Karpas-422 (cell line): ENCODE results near the gene MACROD2. TPM values are rescaled to one million over a fixed set of nuclear protein-coding genes. Genes with fewer than 3 reads are reported as not detected.

Source experiments
- DNase-seq: peaks from one replicate; pipeline ENCODE4 v3.0.0-alpha.2; 2015
- H2AFZ ChIP-seq: fragments of 200-600 bp; sonication (generic); 2 replicates; pipeline ENCODE4 v1.6.1; 2014; ENCODE audit warnings: antibody characterized with exemption, low read length, mixed read lengths
- H3K27ac ChIP-seq: fragments of 200-600 bp; sonication (generic); 2 replicates; pipeline ENCODE4 v1.5.1; 2014; ENCODE audit warnings: mild to moderate bottlenecking, low read length, moderate library complexity
- H3K27me3 ChIP-seq: fragments of 200-600 bp; sonication (generic); 2 replicates; pipeline ENCODE4 v1.6.1; 2014; ENCODE audit warnings: low read length, mixed read lengths
- H3K36me3 ChIP-seq: fragments of 200-600 bp; sonication (generic); 2 replicates; pipeline ENCODE4 v1.6.1; 2014; ENCODE audit warnings: low read length, mixed read lengths; ENCODE audit not compliant: insufficient read depth
- H3K4me1 ChIP-seq: fragments of 200-600 bp; sonication (generic); 2 replicates; pipeline ENCODE4 v1.6.1; 2014; ENCODE audit warnings: mild to moderate bottlenecking, low read length, mixed read lengths
- H3K4me2 ChIP-seq: fragments of 200-600 bp; sonication (generic); 2 replicates; pipeline ENCODE4 v1.6.1; 2014; ENCODE audit warnings: low read length, low read depth, mild to moderate bottlenecking; ENCODE audit not compliant: poor library complexity, severe bottlenecking
- H3K4me3 ChIP-seq: fragments of 200-600 bp; sonication (generic); 2 replicates; pipeline ENCODE4 v1.5.1; 2014; ENCODE audit warnings: mild to moderate bottlenecking, antibody characterized with exemption, low read length, mixed read lengths
- H3K79me2 ChIP-seq: fragments of 200-600 bp; sonication (generic); 2 replicates; pipeline ENCODE4 v1.6.1; 2014; ENCODE audit warnings: mild to moderate bottlenecking, low read length, mixed read lengths
- H3K9ac ChIP-seq: fragments of 200-600 bp; sonication (generic); 2 replicates; pipeline ENCODE4 v1.6.0; 2014; ENCODE audit warnings: low read length
- H3K9me2 ChIP-seq: fragments of 200-600 bp; sonication (generic), shearing (Covaris generic); replicated peaks from 2 replicates; pipeline ENCODE4 v1.6.0; 2014; ENCODE audit warnings: mild to moderate bottlenecking, low read length, moderate library complexity; ENCODE audit not compliant: insufficient read depth
- H3K9me3 ChIP-seq: fragments of 300-700, 200-600 bp; sonication (generic); 2 replicates; pipeline ENCODE4 v1.6.1; 2014; ENCODE audit warnings: low read length, mixed read lengths
- H4K20me1 ChIP-seq: fragments of 200-600 bp; sonication (generic); 2 replicates; pipeline ENCODE4 v1.6.1; 2014; ENCODE audit warnings: mild to moderate bottlenecking, antibody characterized with exemption, low read length, low read depth; ENCODE audit not compliant: insufficient read depth
- total RNA-seq: library from RNA; depleted of rRNA; stranded (reverse); fragments of >200 nt; shearing (Covaris generic); gene quantifications from 2 replicates; pipeline ENCODE4 v1.2.3, GENCODE V29; 2014; ENCODE audit warnings: low replicate concordance

MACROD2 gene
- total RNA-seq, 1 experiment from 2014 or later, result 0.15 TPM

DNA sequence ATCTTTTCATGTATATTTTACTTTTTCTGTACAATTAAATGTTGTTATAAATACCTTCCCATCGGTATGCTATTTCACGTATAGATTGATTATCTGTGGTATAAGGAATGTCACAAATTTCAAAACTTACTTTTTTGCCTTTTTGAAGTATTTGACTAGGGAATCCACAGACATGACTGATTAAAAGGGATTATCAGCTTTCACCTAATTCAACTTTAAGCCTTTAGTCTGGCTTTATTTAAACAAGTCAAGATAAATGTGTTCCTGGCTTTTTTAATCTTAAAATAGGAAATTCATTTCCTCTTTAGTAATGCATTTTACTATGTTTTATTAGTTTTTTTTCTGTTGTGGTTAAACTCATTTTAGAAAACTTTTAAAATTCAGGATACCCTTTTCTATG lies 160.0 kb downstream of the MACROD2 start:
- H3K27me3 ChIP-seq, result no peaks in the 10 kb centered on the region
- no peak overlapping the region for H2AFZ ChIP-seq
- no peak overlapping the region for H3K9ac ChIP-seq
- no peaks in the 10 kb centered on the region for H3K4me1 ChIP-seq
- no peaks in the 10 kb centered on the region for H4K20me1 ChIP-seq
- no peak for DNase-seq
- no peak overlapping the region for H3K4me3 ChIP-seq
- H3K9me2 ChIP-seq, result 0 out of 2 replicates have a peak, but pooled peaks cover 4% of the 10 kb centered on the region
- no peaks in the 10 kb centered on the region for H3K9me3 ChIP-seq
- no peak overlapping the region for H3K4me2 ChIP-seq
- no peaks in the 10 kb centered on the region for H3K36me3 ChIP-seq
- H3K27ac ChIP-seq, result no peak overlapping the region
- no peaks in the 10 kb centered on the region for H3K79me2 ChIP-seq

DNA sequence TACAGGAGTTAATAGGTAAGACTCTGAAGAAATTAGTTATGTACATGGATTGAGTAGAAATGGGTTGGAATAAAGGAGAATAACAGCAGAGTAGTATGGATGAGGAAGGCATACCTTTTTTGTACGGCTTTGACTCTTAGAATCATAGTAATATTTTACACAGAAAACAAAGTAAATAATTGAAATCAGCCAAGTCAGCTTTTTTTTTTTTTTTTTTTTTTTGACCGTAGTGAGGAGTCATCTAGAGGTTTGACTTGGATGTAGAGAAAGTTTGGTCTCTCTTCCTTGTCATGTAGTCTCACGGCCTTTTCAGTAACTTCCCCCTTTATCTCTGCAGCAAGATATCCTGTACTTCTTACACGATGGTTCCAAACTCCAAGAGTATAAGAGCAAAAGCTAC lies 183.2 kb downstream of the MACROD2 start:
- H2AFZ ChIP-seq, result no peak overlapping the region
- no peak overlapping the region for H3K4me2 ChIP-seq
- H3K36me3 ChIP-seq, result no peaks in the 10 kb centered on the region
- no peak overlapping the region for H3K4me3 ChIP-seq
- no peaks in the 10 kb centered on the region for H3K27me3 ChIP-seq
- no peaks in the 10 kb centered on the region for H4K20me1 ChIP-seq
- no peaks in the 10 kb centered on the region for H3K9me2 ChIP-seq
- peaks cover 9% of the 10 kb centered on the region for H3K9me3 ChIP-seq
- no peak overlapping the region for H3K27ac ChIP-seq
- no peak for DNase-seq
- H3K79me2 ChIP-seq, result no peaks in the 10 kb centered on the region
- H3K9ac ChIP-seq, result no peak overlapping the region
- no peaks in the 10 kb centered on the region for H3K4me1 ChIP-seq

DNA sequence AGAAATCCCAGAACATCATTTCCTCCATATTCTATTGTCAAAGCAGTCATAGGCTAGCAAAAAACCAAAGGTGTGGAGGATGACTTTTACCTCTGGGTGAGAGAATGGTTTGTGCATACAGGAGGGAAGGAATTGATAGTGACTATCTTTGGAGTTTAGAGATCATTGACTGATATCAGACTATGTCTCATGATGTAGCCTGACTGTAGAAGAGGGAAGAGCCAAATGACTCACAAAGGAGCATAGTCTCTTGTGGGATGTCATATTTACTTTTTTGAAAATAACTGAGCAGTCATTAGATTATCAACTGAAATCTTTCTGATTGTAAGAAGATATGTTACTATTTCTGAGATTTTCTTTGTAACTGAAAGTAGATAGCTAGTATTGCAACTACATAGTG lies 183.6 kb downstream of the MACROD2 start:
- H3K9ac ChIP-seq, result no peak overlapping the region
- no peaks in the 10 kb centered on the region for H3K9me2 ChIP-seq
- no peaks in the 10 kb centered on the region for H3K36me3 ChIP-seq
- no peak overlapping the region for H2AFZ ChIP-seq
- no peak overlapping the region for H3K4me3 ChIP-seq
- DNase-seq, result no peak
- no peak overlapping the region for H3K27ac ChIP-seq
- no peaks in the 10 kb centered on the region for H3K27me3 ChIP-seq
- peaks cover 9% of the 10 kb centered on the region for H3K9me3 ChIP-seq
- H4K20me1 ChIP-seq, result no peaks in the 10 kb centered on the region
- no peak overlapping the region for H3K4me2 ChIP-seq
- H3K79me2 ChIP-seq, result no peaks in the 10 kb centered on the region
- no peaks in the 10 kb centered on the region for H3K4me1 ChIP-seq

DNA sequence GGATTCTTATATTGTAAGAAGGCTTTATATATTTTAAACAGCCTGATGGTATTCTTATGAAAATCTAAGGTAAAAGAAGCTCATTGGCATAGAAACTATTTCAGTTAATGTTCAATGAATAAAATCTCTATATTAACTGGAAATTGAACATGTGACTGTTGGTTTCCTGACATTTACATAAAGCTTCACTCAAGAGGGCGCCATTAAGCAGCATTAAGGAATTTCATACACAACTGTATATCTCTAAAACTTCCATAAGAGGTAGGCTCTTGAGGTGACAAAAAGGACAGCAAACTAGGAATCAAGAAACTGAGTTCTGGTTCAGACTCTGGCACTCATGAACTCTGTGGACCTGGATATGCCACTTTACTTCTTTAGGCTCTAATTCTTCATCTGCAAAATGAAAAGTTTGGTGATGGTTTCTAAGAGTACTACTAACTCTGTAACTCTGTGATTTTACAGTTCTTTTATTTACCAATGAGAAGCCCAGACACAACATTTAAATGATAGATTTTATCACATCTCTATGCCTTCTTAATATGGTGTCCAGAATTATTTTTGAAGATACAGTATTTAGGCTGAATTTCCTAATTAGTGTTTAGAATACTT lies 194.6 kb downstream of the MACROD2 start:
- Histone ChIP-seq H3K4me1 (no peaks in the 10 kb centered on the region), H3K27me3 (no peaks in the 10 kb centered on the region), H3K4me3 (no peak overlapping the region), H3K4me2 (no peak overlapping the region), H3K9me2 (no peaks in the 10 kb centered on the region), H3K36me3 (no peaks in the 10 kb centered on the region), H3K27ac (no peak overlapping the region), H2AFZ (no peak overlapping the region), H3K9ac (no peak overlapping the region), H3K9me3 (no peaks in the 10 kb centered on the region), H4K20me1 (no peaks in the 10 kb centered on the region), H3K79me2 (no peaks in the 10 kb centered on the region)
- DNase-seq, result no peak

DNA sequence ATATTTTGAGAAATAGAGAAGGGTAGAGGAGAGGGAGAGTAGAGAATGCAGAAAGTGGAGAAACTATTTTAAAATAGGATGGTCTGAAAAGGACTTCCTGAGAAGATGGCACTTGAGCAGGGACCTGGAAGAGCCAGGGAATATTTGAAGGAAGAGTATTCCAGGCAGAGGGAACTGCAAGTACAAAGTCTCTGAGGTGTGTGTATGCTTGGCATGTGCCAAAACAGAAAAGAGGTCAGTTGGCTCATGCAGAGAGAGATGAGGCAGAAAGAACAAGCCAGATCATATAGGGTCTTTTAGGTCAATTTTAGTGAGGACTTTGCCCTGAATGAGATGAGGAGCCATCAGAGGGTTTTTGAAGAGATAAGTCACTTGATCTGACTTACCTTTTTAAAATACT lies 196.2 kb downstream of the MACROD2 start:
- H3K36me3 ChIP-seq, result no peaks in the 10 kb centered on the region
- H3K9ac ChIP-seq, result no peak overlapping the region
- no peak overlapping the region for H3K4me2 ChIP-seq
- H3K9me3 ChIP-seq, result no peaks in the 10 kb centered on the region
- no peak for DNase-seq
- H3K9me2 ChIP-seq, result no peaks in the 10 kb centered on the region
- no peak overlapping the region for H3K4me3 ChIP-seq
- no peaks in the 10 kb centered on the region for H4K20me1 ChIP-seq
- no peaks in the 10 kb centered on the region for H3K79me2 ChIP-seq
- H3K27me3 ChIP-seq, result no peaks in the 10 kb centered on the region
- no peak overlapping the region for H2AFZ ChIP-seq
- H3K27ac ChIP-seq, result no peak overlapping the region
- no peaks in the 10 kb centered on the region for H3K4me1 ChIP-seq

DNA sequence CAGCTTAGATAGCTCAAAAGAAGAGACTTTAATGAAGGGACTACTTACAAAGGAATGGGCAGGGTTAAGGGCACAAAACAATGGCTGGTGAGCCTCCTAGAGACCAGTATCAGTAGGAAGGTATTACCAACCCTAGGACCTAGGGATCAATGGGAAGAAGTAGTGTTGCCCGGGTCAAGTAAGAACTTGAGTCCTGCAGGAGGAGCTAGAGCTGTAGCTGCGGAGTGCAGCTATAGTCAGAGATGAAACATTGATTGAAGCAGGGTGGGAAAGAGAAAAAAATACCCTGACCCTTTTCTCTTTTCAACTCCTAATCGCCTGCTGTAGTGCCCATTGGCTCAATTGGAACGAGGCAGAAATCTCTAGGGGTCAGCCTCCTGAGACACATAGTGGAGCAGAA lies 198.1 kb downstream of the MACROD2 start:
- Histone ChIP-seq H2AFZ (no peak overlapping the region), H3K27me3 (no peaks in the 10 kb centered on the region), H3K9me3 (no peaks in the 10 kb centered on the region), H3K27ac (no peak overlapping the region), H3K4me2 (no peak overlapping the region), H3K9ac (no peak overlapping the region), H3K79me2 (no peaks in the 10 kb centered on the region), H3K36me3 (no peaks in the 10 kb centered on the region), H3K9me2 (no peaks in the 10 kb centered on the region), H3K4me1 (no peaks in the 10 kb centered on the region), H4K20me1 (no peaks in the 10 kb centered on the region), H3K4me3 (no peak overlapping the region)
- no peak for DNase-seq

DNA sequence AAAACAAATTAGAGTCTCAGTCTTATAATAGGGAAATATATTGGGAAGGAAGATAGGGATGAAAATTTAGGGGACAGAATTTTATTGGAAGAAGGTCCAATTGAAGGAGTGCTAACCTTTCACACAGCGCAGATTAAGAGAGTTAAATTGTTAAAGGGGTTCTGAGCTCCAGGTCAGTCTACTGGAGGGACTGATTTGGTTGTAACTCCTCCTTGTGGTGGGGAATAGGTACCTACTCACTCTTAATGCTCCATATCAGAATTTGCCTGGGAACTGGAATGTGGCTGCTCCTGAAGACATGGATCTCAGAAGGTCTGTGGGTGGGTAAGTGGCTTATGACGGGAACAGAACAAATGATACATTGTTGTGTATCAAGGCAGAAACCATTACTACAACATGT lies 198.6 kb downstream of the MACROD2 start:
- Histone ChIP-seq H3K79me2 (no peaks in the 10 kb centered on the region), H2AFZ (no peak overlapping the region), H3K27me3 (no peaks in the 10 kb centered on the region), H3K9ac (no peak overlapping the region), H3K4me3 (no peak overlapping the region), H3K27ac (no peak overlapping the region), H3K9me3 (no peaks in the 10 kb centered on the region), H3K4me1 (no peaks in the 10 kb centered on the region), H4K20me1 (no peaks in the 10 kb centered on the region), H3K9me2 (no peaks in the 10 kb centered on the region), H3K36me3 (no peaks in the 10 kb centered on the region), H3K4me2 (no peak overlapping the region)
- no peak for DNase-seq

DNA sequence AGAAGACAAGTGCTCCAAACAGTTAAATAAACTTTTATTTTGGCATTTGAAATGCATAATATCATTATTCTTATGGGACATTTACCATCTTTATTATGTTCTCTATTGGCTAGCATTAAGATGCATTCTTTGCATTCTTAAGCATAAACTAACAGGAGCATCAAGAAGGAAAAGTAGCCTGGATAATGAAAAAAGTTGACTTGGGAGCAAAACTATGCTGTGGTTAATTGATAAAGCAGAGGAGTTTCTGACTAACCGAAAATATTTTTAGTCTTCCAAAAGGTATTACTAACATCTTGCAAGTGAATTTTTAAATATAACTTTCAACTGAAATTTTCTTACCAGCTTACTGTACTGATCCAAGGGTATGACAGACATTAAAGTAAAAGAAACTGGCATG lies 201.8 kb downstream of the MACROD2 start:
- no peak overlapping the region for H3K4me2 ChIP-seq
- no peak for DNase-seq
- H3K4me1 ChIP-seq, result no peaks in the 10 kb centered on the region
- H3K36me3 ChIP-seq, result no peaks in the 10 kb centered on the region
- no peak overlapping the region for H3K4me3 ChIP-seq
- H3K9ac ChIP-seq, result no peak overlapping the region
- H3K27me3 ChIP-seq, result no peaks in the 10 kb centered on the region
- no peaks in the 10 kb centered on the region for H4K20me1 ChIP-seq
- no peaks in the 10 kb centered on the region for H3K9me3 ChIP-seq
- H3K27ac ChIP-seq, result no peak overlapping the region
- no peaks in the 10 kb centered on the region for H3K9me2 ChIP-seq
- no peak overlapping the region for H2AFZ ChIP-seq
- H3K79me2 ChIP-seq, result no peaks in the 10 kb centered on the region

DNA sequence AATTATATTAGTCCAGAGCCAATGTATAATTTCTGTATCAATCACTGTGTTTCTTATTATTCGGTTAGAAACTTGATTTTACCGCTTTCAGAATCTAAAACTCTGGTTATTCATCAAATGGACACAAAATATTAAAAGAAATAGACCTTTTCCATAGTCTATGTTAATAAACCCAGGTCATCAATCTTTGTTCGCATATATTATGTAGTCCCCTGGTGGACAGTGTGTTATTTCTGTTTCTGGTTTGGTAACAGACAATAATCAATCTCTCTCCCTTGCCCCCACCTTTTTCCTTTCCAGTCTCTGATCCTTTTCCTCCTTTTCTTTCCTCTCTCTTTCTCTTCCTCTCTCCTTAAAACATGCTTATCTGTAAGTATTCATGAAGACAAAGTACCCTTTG lies 203.1 kb downstream of the MACROD2 start:
- H3K4me1 ChIP-seq, result no peaks in the 10 kb centered on the region
- no peaks in the 10 kb centered on the region for H3K79me2 ChIP-seq
- H2AFZ ChIP-seq, result no peak overlapping the region
- no peaks in the 10 kb centered on the region for H3K9me2 ChIP-seq
- H3K4me2 ChIP-seq, result no peak overlapping the region
- H3K4me3 ChIP-seq, result no peak overlapping the region
- H4K20me1 ChIP-seq, result no peaks in the 10 kb centered on the region
- no peaks in the 10 kb centered on the region for H3K27me3 ChIP-seq
- DNase-seq, result no peak
- H3K36me3 ChIP-seq, result no peaks in the 10 kb centered on the region
- H3K9ac ChIP-seq, result no peak overlapping the region
- H3K27ac ChIP-seq, result no peak overlapping the region
- no peaks in the 10 kb centered on the region for H3K9me3 ChIP-seq
